BLaER1 (cell line): ENCODE measurements around the gene GP1BB.

Source experiments
- H3K27ac ChIP-seq: shearing (Covaris generic); formaldehyde crosslinking; 2 replicates; pipeline ENCODE4 v1.8.1; 2022
- H3K27me3 ChIP-seq: shearing (Covaris generic); formaldehyde crosslinking; 2 replicates; pipeline ENCODE4 v1.8.1; 2022
- H3K36me3 ChIP-seq: shearing (Covaris generic); formaldehyde crosslinking; 2 replicates; pipeline ENCODE4 v1.8.1; 2022
- H3K4me1 ChIP-seq: shearing (Covaris generic); formaldehyde crosslinking; 2 replicates; pipeline ENCODE4 v1.8.1; 2022
- H3K4me2 ChIP-seq: shearing (Covaris generic); formaldehyde crosslinking; 2 replicates; pipeline ENCODE4 v1.8.1; 2022
- H3K4me3 ChIP-seq: shearing (Covaris generic); formaldehyde crosslinking; 2 replicates; pipeline ENCODE4 v1.8.1; 2022
- H3K9ac ChIP-seq: shearing (Covaris generic); formaldehyde crosslinking; 2 replicates; pipeline ENCODE4 v1.8.1; 2022
- H3K9me3 ChIP-seq: shearing (Covaris generic); formaldehyde crosslinking; 2 replicates; pipeline ENCODE4 v1.8.1; 2022
- H4K20me1 ChIP-seq: shearing (Covaris generic); formaldehyde crosslinking; 2 replicates; pipeline ENCODE4 v1.8.1; 2022
- Cebpa-rat ChIP-seq: shearing (Covaris generic); IDR thresholded peaks from 2 replicates; pipeline ENCODE4 v1.8.1; 2022

Gene GP1BB

GRCh38 chr22:19772673-19773469, 49.5 kb downstream of the GP1BB start:
- TF ChIP-seq Cebpa-rat, result no peak
- peak overlapping the region; percentile 41 for H3K4me3 ChIP-seq
- peaks cover 9% of the 10 kb centered on the region for H4K20me1 ChIP-seq
- peaks cover 64% of the 10 kb centered on the region for H3K4me1 ChIP-seq
- H3K4me2 ChIP-seq, result peak overlapping the region; percentile 91
- peak overlapping the region; percentile 57 for H3K27ac ChIP-seq
- peaks cover 45% of the 10 kb centered on the region for H3K27me3 ChIP-seq
- no peaks in the 10 kb centered on the region for H3K36me3 ChIP-seq
- H3K9ac ChIP-seq, result peak overlapping the region; percentile 26
- no peaks in the 10 kb centered on the region for H3K9me3 ChIP-seq

GRCh38 chr22:19773470-19774040, 50.2 kb downstream of the GP1BB start:
- Histone ChIP-seq H3K4me2 (peak overlapping the region; percentile 91), H3K36me3 (no peaks in the 10 kb centered on the region), H3K9me3 (no peaks in the 10 kb centered on the region), H3K27ac (peak overlapping the region; percentile 57), H3K27me3 (peaks cover 38% of the 10 kb centered on the region), H3K4me3 (peak overlapping the region; percentile 41), H3K9ac (peak overlapping the region; percentile 26), H4K20me1 (0 out of 2 replicates have a peak, but pooled peaks cover 5% of the 10 kb centered on the region), H3K4me1 (peaks cover 59% of the 10 kb centered on the region)
- TF ChIP-seq Cebpa-rat, result no peak
